ENCODE data around the gene SPOCK2. TPM values are rescaled to one million over a fixed set of nuclear protein-coding genes. Genes with fewer than 3 reads are reported as not detected.
"Not testable (repeated sequence)": the region's sequence is repeated elsewhere in the genome, so short reads cannot be mapped to it uniquely, and the experiment has no call there.

SPOCK2 gene
- total RNA-seq, 2 experiments from 2014 or later: 976 to 998 TPM

GRCh38 chr10:72035252-72035887 lies 53.0 kb downstream of the SPOCK2 start:
- Histone ChIP-seq H3K4me1 (ENCODE audit: insufficient read depth, low read length) (no peaks in the 10 kb centered on the region), H3K27ac (ENCODE audit: low read depth in 1 of 2, low read length in 2 of 2) (no peak overlapping the region), H3K4me3 (ENCODE audit: low read length) (no peak overlapping the region), H3K36me3 (ENCODE audit: insufficient read depth, low read length) (no peaks in the 10 kb centered on the region), H3K27me3 (ENCODE audit: control insufficient read depth in 1 of 2, insufficient read depth in 2 of 2, low read length in 2 of 2) (no peaks in the 10 kb centered on the region), H3K9me3 (ENCODE audit: control insufficient read depth in 1 of 2, insufficient read depth in 1 of 2, low read length in 2 of 2) (no peaks in the 10 kb centered on the region)
- Mint-ChIP-seq H3K4me1 (ENCODE audit: low read depth) (no peaks in the 10 kb centered on the region), H3K9me3 (no peaks in the 10 kb centered on the region), H3K27me3 (no peaks in the 10 kb centered on the region), H3K27ac (no peak overlapping the region), H3K4me3 (no peak overlapping the region), H3K36me3 (ENCODE audit: low read depth) (no peaks in the 10 kb centered on the region)
- DNase-seq: no peak
- intact Hi-C loops (cut with DNase I, micrococcal nuclease): loop anchor here in 1 of 2 experiments (5.0 kb wide), 1 partner anchor 922 kb away; no protein-coding TSS in a partner anchor
- CTCF ChIA-PET: interaction anchor here (0.6 kb wide), 1 partner anchor 95 kb away, joined by 3 read pairs; no protein-coding TSS in a partner anchor
- no peak for ATAC-seq (ENCODE audit: poor library complexity)
- no peak for TF ChIP-seq CTCF (IDR thresholded peaks at IDR 0.05)
- POLR2A ChIA-PET: no interaction called here

GRCh38 chr10:72034761-72035160 lies 53.6 kb downstream of the SPOCK2 start:
- no peaks in the 10 kb centered on the region for H3K27me3 ChIP-seq (ENCODE audit: control insufficient read depth in 1 of 2, insufficient read depth in 2 of 2, low read length in 2 of 2)
- no peak overlapping the region for H3K27ac ChIP-seq (ENCODE audit: low read depth in 1 of 2, low read length in 2 of 2)
- no peak for TF ChIP-seq CTCF (IDR thresholded peaks at IDR 0.05)
- H3K4me1 ChIP-seq (ENCODE audit: insufficient read depth, low read length): no peaks in the 10 kb centered on the region
- Mint-ChIP-seq H3K27me3 (no peaks in the 10 kb centered on the region), H3K9me3 (no peaks in the 10 kb centered on the region), H3K27ac (no peak overlapping the region), H3K36me3 (ENCODE audit: low read depth) (no peaks in the 10 kb centered on the region), H3K4me1 (ENCODE audit: low read depth) (no peaks in the 10 kb centered on the region), H3K4me3 (no peak overlapping the region)
- ATAC-seq (ENCODE audit: poor library complexity): no peak
- ChIA-PET POLR2A (no interaction called here), CTCF (no interaction called here)
- H3K9me3 ChIP-seq (ENCODE audit: control insufficient read depth in 1 of 2, insufficient read depth in 1 of 2, low read length in 2 of 2): no peaks in the 10 kb centered on the region
- no peaks in the 10 kb centered on the region for H3K36me3 ChIP-seq (ENCODE audit: insufficient read depth, low read length)
- intact Hi-C loops (cut with DNase I, micrococcal nuclease): loop anchor here in 1 of 2 experiments (5.0 kb wide), 1 partner anchor 923 kb away; no protein-coding TSS in a partner anchor
- no peak for DNase-seq
- no peak overlapping the region for H3K4me3 ChIP-seq (ENCODE audit: low read length)

GRCh38 chr10:72034040-72034499 lies 54.3 kb downstream of the SPOCK2 start:
- Mint-ChIP-seq H3K4me3 (no peak overlapping the region), H3K27ac (no peak overlapping the region), H3K36me3 (ENCODE audit: low read depth) (no peaks in the 10 kb centered on the region), H3K4me1 (ENCODE audit: low read depth) (no peaks in the 10 kb centered on the region), H3K27me3 (no peaks in the 10 kb centered on the region), H3K9me3 (no peaks in the 10 kb centered on the region)
- POLR2A ChIA-PET: no interaction called here
- no peak for TF ChIP-seq CTCF (IDR thresholded peaks at IDR 0.05)
- H3K36me3 ChIP-seq (ENCODE audit: insufficient read depth, low read length): no peaks in the 10 kb centered on the region
- H3K9me3 ChIP-seq (ENCODE audit: control insufficient read depth in 1 of 2, insufficient read depth in 1 of 2, low read length in 2 of 2): no peaks in the 10 kb centered on the region
- no peaks in the 10 kb centered on the region for H3K4me1 ChIP-seq (ENCODE audit: insufficient read depth, low read length)
- H3K27me3 ChIP-seq (ENCODE audit: control insufficient read depth in 1 of 2, insufficient read depth in 2 of 2, low read length in 2 of 2): no peaks in the 10 kb centered on the region
- intact Hi-C loops (cut with DNase I, micrococcal nuclease): no loop called here
- CTCF ChIA-PET: no interaction called here
- DNase-seq (no peak), ATAC-seq (ENCODE audit: poor library complexity) (no peak)
- no peak overlapping the region for H3K4me3 ChIP-seq (ENCODE audit: low read length)
- H3K27ac ChIP-seq (ENCODE audit: low read depth in 1 of 2, low read length in 2 of 2): no peak overlapping the region

GRCh38 chr10:72032409-72033162 lies 55.8 kb downstream of the SPOCK2 start:
- H3K36me3 Mint-ChIP-seq (ENCODE audit: low read depth); H3K4me3 ChIP-seq (ENCODE audit: low read length); H3K27me3 Mint-ChIP-seq; H3K4me3 Mint-ChIP-seq; H3K36me3 ChIP-seq (ENCODE audit: insufficient read depth, low read length); ATAC-seq (ENCODE audit: poor library complexity); H3K9me3 ChIP-seq (ENCODE audit: control insufficient read depth in 1 of 2, insufficient read depth in 1 of 2, low read length in 2 of 2); H3K4me1 Mint-ChIP-seq (ENCODE audit: low read depth); intact Hi-C loops (cut with DNase I, micrococcal nuclease); H3K27ac ChIP-seq (ENCODE audit: low read depth in 1 of 2, low read length in 2 of 2); CTCF ChIA-PET; DNase-seq; POLR2A ChIA-PET; H3K27me3 ChIP-seq (ENCODE audit: control insufficient read depth in 1 of 2, insufficient read depth in 2 of 2, low read length in 2 of 2); H3K27ac Mint-ChIP-seq; H3K9me3 Mint-ChIP-seq; H3K4me1 ChIP-seq (ENCODE audit: insufficient read depth, low read length): not testable (repeated sequence)

Data from CD4-positive, alpha-beta T cell (primary cell).